H1 (cell line): ENCODE measurements around the gene MAST2. TPM values are rescaled to one million over a fixed set of nuclear protein-coding genes. Genes with fewer than 3 reads are reported as not detected.

Experiments
- CBX5 ChIP-seq: fragments of 300-800, 300-1000 bp; sonication (generic); IDR thresholded peaks from 2 replicates; pipeline ENCODE4 v1.7.1; 2016; ENCODE audit warnings: antibody characterized with exemption, low read length, low read depth
- HDAC2 ChIP-seq, 2 experiments: fragments of 300-600 bp in 1 of 2; sonication (generic) in 1 of 2; IDR thresholded peaks; 2 replicates each; pipeline ENCODE4 v1.6.1; 2011 to 2012; ENCODE audit warnings: low read depth in 2 of 2, low read length in 2 of 2, mild to moderate bottlenecking in 2 of 2, moderate library complexity in 2 of 2, borderline replicate concordance in 1 of 2, inconsistent platforms in 1 of 2
- RBBP5 ChIP-seq: IDR thresholded peaks from 2 replicates; pipeline ENCODE4 v1.7.1; 2012; ENCODE audit warnings: low read depth, mild to moderate bottlenecking, inconsistent platforms, low read length, moderate library complexity, borderline replicate concordance
- RFX5 ChIP-seq: IDR thresholded peaks from 2 replicates; pipeline ENCODE4 v1.6.1; 2011; ENCODE audit warnings: low read depth, low read length, improper control_type of control experiment, borderline replicate concordance
- SP2 ChIP-seq: IDR thresholded peaks from 2 replicates; pipeline ENCODE4 v1.6.1; 2012; ENCODE audit warnings: mild to moderate bottlenecking, low read length, inconsistent platforms
- SP4 ChIP-seq: IDR thresholded peaks from 2 replicates; pipeline ENCODE4 v1.6.1; 2012; ENCODE audit warnings: low read length, inconsistent platforms
- TEAD4 ChIP-seq: IDR thresholded peaks from 2 replicates; pipeline ENCODE4 v1.6.1; 2012; ENCODE audit warnings: low read depth, low read length, inconsistent platforms, mixed read lengths
- polyA plus RNA-seq, 7 experiments: library from polyadenylated mRNA; depleted of rRNA in 3 of 7; stranded (reverse) in 5 of 7; unstranded in 2 of 7; fragments of >200 nt in 5 of 7; fragments of 200-250 nt in 2 of 7; gene quantifications; 1 replicate in 5 of 7; 2 replicates in 1 of 7; 4 replicates in 1 of 7; pipeline versions ENCODE4 v1.2.1 to v1.2.3, GENCODE V29; 2011 to 2013; ENCODE audit warnings: missing spikeins in 2 of 7, mixed read lengths in 2 of 7
- total RNA-seq: library from RNA; stranded (reverse); fragmentation: NEBNext Ultra II Directional; extraction: Animal tissue kit (Norgen Biotek cat#: 25700); gene quantifications from 2 replicates; pipeline ENCODE4 v1.2.1, GENCODE V29; 2021

Gene MAST2
- total and polyA plus RNA-seq, 2 of the 8 experiments (the other 6 are each of a cell fraction or from before 2014, with no cell fraction given) = 20.5 to 35.4 TPM

- no peak for TF ChIP-seq HDAC2 (IDR thresholded peaks at IDR 0.05; ENCODE audit: borderline replicate concordance in 1 of 2, low read depth in 2 of 2, low read length in 2 of 2)
- TF ChIP-seq CBX5 = no peak
- TF ChIP-seq TEAD4 = no peak
- TF ChIP-seq SP4 = no peak
- no peak for TF ChIP-seq SP2
- no peak for TF ChIP-seq RFX5
- TF ChIP-seq RBBP5 = no peak
These were observed 12.5 kb downstream of the MAST2 start (continued) for GRCh38 chr1:45815667-45816458.
